ENCODE measurements around the gene KIAA1755.

Gene KIAA1755

DNA sequence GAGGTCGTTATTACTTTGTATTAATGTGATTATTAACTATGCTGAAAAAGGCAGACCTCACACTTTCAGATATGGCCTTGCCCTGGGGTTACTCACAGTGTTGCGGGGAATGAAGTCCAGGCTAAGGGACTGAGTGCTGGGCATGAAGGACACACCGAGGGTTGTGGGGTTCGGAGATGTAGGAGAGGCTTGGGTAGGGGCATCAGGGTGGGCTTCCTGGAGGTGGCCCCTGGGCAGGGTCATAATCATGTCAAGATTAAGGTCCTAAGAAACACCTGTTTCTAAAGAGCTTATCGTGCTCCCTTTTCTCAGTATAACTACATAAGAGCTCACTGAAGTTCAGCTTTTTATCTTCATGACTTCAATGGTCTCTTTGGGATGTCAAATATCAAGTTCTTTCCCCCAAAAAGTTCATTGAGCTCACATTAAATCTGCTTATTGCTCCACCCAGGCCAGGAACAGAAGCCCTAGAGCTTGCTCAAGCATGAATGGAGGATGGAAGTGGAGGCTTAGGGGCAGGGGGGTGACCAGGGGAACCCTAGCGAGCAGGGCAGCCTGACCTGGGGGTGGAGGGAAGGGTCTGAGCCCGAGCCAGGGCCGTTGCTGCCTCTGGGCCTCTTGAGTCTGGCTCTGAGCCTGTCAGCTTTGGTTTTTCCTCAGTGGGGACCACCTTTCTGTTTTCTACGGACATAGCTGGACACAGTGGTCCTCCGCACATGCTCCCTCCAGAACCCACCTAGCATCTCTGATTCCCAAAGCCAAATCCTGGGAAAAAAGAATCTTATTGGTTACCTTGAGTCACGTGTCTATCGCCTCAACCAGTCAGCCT lies 58.2 kb downstream of the KIAA1755 start:
- no peak for FAIRE-seq

DNA sequence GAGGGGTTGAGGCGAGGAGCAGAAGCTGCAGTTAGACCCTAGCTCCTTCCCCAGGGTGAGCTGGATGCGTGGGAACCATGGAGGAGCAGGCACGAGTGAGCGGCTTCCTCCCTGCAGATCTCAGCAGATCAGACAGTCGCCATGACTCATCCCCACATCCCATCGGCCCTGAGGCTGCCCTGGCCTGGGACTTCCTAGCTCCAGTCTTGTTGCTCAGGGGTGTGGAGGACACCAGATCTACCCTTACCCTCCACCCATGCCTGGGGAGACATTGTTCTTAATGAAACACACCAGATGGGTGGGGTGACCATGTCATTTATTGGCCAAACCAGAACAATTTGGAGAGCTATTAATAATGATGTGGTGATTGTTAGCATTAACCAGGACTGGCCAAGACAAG lies 59.2 kb downstream of the KIAA1755 start:
- FAIRE-seq = no peak

DNA sequence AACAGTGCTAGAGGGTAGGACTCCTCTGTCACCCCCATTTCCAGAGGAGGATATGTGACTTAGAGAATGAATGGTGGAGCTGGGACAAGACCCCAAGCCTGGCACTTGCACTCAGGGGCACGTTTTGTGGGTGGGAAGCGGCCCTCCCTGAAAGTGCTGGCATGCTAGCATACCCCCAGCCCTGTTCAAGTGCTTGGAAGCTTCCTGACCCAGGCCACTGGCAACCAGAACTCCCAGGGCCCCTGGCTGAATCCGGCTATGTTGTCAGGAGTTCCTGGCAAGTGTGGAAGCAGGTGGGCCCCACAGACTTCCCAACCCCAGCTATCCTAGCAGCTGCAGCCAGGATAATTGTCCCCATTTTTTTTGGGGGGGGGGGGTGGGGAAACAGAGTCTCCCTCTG lies 59.9 kb downstream of the KIAA1755 start:
- no peak for FAIRE-seq

DNA sequence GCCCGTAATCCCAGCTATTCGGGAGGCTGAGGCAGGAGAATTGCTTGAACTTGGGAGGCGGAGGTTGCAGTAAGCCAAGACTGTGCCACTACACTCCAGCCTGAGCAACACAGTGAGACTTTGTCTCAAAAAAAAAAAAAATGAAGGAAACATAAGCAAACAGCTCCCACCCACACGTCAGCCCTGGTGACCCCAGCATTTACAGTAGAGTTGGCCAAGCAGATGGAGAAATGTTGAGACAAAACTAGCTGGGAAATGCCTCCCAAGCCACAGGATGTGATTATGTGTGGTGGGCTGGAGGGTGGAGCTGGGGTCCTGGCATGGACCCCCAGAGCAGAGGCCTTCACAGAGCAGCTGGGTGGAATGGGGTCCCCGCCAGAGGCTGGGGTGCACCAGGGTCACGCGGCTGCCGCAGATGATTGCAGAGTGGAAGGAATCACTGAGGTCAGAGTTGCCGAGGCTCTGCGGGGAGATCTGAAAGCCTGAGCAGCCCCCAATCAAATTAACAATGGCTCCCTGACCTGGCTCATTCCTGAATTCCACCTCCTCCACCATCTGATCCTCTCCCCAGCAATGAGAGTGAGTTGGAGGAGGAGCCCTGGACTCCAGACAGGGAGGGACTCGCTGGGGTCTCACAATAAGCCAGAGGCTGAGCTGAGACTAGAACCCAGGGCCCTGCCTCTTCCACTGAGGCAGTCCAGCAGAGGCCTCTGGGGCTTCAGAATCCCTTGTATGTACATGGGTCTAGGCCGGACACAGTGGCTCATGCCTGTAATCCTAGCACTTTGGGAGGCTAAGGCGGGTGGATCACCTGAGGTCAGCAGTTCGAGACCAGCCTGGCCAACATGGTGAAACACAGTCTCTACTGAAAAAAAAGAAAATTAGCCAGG lies 60.8 kb downstream of the KIAA1755 start:
- no peak for FAIRE-seq

DNA sequence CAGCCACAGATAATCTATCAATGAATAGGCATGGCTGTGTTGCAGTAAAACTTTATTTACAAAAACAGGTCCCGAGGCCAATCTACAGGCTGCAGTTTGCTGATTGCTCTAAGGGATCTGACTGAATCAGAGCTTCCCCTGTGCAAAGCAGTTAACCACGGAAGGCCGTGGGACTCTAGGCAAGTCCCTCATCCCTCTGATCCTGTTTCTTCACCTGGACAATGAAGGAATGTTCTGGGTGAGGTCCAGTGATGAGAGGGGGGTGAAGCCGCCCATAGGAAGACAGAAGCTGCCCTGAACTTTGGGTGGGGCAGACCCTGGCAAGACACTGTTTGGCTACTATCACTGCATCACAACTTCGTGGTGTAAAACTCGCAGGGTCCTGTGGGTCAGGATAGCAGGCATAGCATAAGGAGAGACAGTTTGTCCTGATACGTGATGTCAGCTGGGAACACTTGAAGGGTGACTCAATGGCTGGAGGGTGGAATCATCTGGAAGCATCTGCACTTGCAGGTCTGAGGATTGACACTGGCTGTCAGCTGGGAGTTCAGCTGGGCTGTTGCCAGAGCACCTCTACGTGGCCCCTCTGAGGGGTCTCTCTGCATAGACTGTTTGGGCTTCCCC lies 62.2 kb downstream of the KIAA1755 start:
- FAIRE-seq = no peak

DNA sequence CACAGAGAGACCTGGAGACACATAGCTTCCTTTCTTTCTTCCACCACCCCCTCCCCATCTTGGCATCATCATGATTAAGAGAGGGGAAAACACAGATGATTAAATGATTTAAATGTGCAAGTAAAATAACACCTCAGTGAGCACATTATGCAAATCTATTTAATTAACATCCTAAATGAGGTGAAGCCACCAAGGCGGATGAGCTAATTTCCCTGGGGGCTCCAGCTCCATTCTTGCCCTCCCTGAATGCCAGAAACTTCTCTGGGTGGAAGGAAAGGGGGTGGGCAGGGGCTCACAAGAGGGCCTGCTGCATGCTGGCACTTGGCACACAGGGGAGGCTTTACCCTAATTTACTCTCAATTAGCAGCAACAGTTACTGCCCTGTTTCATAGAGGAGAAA lies 62.9 kb downstream of the KIAA1755 start:
- no peak for FAIRE-seq

DNA sequence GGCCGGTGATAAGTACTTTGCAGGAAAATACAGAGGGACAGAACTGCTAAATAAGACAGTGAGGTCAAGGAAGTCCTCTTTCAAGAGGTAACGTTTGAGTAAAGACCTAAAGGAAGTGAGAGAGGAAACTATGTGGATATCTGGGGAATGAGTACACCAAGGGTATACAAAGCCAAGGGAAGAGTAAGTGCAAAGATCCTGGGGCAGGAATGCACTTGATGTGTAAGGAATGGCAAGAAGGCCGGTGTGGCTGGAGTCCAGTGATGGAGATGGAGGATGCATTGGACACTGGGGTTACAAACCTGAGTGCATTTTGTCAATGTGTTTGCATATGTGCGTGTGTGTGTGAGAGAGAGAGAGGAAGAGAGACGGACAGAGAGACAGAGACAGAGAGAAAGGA lies 63.3 kb downstream of the KIAA1755 start:
- no peak for FAIRE-seq

DNA sequence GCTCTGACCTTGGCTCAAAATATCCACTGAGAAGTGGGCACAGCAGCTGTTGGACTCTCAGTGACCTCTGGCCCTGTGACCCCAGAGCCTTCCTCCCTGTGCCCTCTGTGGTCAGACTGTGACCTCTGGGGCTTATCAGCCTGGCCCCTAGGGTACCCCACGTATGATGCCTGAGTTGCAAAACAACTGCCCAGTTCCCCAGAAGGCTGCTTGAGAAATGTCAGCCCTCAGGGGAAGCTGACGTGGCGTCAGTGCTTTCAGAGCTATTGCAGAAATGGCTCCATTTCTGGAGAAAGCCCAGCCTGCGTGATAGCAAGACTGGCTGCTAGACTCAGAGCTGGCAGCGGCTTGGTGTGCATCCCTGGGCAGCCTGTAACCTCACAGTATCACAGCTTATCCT lies 63.9 kb downstream of the KIAA1755 start:
- no peak for FAIRE-seq

DNA sequence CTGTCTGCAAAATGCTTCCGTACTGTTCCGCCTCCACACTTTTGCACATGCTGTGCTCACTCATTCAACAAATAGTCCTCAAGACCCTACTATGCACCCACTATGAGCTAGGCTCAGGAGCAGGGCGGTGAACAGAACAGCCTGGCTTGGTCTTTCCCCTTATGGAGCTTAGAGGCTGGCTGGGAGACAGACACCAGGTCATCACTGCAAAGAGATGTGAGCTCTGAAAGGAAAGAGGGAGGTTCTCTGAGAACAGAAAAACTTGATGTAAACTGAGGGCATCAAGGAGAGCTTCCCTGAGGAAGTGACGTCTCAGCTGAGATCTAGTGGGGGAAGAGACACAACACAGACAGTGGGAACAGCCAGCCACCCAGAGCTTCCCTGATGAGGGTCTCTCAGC lies 64.5 kb downstream of the KIAA1755 start:
- FAIRE-seq = no peak

DNA sequence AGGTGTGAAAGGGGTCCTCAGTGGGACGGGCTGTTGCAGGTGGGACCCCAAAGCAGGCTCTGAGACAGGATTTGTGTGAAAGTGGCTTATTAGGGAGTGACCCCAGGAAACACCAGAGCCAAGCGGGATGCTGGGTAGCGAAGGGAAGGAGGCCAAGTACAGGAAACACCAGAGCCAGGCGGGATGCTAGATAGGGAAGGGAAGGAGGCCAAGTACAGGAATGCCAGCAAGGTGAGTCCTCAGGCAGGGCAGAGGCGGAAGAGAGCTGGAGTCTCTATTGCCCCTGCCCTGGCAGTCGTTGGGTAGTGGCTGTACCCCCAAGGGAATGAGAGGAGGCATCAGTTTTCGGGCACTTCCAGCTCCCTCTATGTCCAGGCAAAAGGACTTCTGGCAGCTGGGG lies 65.0 kb downstream of the KIAA1755 start:
- FAIRE-seq = no peak

DNA sequence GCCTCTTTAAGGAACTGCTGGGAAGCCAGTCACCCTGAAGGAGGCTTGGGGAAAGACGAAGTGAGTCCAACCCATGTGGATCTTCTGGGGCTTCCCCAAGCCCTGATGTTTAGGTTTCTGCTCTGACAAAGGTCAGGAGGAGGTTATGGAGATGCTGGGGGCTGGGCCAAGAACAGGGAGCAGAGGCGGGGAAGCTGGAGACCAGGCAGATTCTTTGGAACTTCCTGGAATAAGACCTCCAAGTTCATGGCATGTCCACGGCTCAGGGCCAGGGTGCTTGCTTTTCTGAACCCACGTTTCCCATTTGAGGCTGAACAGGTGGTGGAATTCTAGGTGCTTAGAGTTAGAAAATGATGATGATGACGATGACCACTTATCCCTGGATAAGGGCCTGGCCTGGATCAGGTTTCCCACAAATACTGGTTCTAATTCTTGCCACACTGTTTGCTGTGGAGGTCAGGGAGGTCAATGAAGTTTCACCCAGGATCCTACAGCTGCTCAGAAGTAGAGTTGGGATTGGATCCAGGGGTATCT lies 65.5 kb downstream of the KIAA1755 start:
- no peak for FAIRE-seq

DNA sequence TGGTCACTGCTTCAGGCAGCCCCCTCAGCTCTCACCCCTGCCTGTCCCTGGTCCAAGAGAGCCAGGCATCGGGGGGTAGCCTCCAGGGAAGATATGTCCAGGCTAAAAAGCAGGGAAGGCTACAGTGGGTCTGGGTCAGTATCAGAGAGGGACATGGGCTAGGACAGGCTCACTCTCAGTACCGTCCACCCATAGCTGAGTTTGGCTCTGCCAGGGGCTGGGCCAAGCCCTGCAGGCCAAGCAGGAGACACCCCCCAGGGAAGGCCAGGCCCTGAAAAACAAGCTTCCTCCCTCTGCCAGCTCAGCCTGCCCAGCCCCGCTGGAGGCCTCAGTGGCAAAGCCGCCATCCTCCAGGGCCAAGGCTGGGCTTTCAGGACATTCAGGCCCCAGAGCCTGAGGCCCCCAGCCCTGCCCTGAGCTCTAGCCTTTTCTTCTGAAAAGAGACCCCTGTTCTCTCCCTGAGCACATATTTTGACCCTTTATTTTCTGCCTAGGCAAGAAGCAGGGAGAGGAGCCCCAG lies 66.9 kb downstream of the KIAA1755 start:
- no peak for FAIRE-seq

DNA sequence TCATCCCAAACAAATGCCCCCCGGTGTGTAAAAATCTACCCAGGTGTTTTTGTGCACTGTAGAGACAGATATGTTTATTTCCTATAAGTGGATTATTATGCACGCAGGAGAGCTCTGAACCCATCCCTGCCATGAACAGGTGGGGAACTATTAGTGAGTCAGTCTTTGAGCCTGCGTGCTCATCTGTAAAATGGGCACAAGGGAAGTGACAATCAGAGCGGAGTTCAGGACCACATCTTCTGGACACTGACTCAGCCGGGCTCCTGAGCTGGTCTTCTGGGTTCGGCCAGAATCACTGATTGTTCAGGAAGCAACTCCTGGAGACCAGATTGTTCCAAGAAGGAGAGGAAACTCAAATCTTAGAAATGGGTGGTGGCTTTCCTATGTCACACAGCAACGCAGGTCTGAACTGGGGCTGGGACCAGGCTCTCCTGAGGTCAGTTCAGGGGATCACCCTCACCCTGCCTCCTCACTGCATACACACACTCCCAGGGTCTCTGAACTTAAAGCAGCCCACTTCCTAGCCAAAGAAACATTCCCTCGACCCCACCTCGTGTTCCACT lies 68.1 kb downstream of the KIAA1755 start:
- no peak for FAIRE-seq

DNA sequence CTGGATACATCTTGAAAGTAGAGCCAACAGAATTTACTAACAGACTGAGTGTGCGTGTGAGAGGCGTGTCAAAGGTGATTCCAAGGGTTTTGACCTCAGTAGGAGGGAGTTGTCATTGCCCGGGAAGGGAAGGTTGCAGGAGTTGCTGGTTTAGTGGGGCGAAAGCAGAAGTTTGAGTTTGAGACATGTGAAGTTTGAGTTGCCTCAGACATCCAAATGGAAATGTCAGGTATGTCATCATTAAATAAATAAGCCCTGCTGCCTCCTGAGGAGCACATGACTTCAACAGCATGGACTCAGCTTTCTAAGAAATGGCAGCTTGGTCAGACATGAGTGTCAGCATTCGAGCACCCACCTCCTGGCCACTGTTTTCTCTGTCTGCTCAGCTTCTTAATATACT lies 68.9 kb downstream of the KIAA1755 start:
- no peak for FAIRE-seq

DNA sequence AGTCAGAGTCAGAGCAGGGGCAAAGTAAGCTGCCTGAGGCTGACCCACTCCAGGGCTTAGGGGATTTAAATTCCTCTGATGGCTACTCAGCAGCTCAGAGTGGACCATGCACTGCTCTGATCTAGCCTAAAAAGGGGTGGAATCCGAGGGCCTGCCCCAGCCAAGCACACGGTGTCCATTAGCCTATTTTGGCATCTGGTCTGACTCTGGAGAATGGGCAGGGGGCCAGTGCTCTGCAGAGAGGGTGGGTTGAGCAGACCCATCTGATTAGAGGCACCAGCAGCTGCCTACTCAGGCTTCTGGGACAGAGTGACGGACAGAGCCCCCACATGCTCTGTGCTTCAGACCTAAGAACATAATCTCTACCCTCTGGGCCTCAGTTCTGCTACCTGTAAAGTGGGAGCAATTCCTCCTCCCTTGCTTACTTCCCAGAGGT lies 69.6 kb downstream of the KIAA1755 start:
- FAIRE-seq = no peak

DNA sequence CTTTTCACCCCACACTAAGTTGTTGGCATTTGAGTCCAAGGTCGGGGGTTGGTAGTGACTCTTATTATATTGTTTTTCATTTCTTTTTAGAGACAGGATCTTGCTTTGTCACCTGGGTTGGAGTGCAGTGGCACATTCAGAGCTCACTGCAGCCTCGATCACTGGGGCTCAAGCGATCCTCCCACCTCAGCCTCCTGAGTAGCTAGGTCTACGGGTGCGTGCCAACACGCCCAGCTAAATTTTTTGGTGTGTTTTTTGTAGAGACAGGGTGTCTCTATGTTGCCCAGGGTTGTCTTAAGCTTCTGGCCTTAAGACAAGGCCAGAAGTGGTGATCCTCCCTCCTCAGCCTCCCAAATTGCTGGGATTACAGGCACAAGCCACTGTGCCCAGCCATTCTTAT lies 70.4 kb downstream of the KIAA1755 start:
- no peak for FAIRE-seq

DNA sequence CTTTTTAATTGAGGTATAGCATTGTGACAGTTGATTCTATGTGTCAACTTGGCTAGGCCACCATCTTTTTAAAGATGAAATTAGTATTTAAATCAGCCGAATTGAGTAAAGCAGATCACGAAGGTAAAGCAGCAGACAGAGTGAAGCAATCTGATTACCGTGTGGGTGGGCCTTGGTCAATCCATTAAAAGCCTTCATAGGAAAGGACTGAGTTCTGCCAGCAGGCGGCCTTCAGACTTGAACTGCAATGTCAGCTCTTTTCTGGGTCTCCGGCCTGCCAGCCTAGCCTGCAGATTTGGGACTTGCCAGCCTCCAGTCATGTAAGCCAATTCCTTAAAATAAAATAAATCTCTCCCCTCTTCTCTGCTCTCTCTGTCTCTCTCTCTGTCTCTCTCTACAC lies 73.0 kb downstream of the KIAA1755 start:
- no peak for FAIRE-seq

DNA sequence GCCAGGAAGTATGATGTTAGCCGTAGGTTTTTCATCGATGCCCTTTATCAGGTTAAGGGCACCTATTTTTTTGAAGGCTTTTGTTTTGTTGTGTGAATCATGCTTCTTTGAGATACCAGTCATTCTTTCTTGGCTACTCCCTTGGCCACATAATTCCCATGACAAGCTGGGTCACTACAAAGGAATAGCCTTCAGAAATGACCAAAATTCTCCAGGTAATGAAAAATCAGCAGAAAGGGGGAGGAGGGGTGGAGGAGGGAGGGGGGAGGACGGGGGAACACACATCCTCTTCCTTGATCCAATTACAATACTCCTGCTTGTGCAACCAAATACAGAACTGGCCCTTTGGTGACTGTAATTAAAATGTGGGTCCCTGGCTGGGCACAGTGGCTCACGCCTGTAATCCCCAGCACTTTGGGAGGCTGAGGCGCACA lies 73.7 kb downstream of the KIAA1755 start:
- FAIRE-seq = no peak

DNA sequence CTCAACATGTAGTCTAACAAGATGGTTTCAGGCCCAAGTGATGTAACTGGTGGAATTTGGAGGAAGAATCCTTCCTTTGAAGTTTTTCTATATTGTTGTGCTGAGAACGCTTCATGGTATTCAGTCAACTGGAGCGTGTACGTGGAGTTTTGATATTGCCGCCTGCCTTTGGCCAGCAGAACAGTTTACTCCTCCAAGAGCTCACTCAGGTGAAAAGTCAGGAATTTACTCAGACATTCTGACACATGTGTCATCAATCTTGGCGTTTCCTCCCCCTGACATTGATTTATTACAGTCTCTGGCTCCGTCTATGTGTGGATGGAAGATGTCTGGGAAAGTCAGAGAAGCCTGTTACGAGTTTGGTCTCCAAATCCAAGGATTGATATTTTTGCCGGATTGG lies 76.4 kb downstream of the KIAA1755 start:
- FAIRE-seq = no peak

DNA sequence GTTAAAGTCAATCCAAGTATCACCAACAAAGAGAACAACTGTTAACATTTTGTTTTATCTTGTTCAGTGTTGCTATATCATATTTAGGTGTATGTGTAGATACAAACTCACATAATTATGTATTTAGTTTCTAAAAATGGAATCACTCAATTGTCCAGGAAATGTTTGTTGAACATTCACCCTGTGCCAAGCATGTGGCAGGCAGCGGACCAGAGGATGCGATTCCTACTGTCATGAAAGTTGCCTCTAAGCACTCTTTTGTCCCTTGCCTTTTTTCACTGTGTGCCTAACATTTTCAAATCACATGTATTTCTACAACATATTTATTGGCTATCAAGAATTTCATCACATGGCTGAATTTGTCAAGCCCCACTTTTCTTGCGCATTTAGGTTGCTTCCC lies 78.6 kb downstream of the KIAA1755 start:
- no peak for FAIRE-seq

DNA sequence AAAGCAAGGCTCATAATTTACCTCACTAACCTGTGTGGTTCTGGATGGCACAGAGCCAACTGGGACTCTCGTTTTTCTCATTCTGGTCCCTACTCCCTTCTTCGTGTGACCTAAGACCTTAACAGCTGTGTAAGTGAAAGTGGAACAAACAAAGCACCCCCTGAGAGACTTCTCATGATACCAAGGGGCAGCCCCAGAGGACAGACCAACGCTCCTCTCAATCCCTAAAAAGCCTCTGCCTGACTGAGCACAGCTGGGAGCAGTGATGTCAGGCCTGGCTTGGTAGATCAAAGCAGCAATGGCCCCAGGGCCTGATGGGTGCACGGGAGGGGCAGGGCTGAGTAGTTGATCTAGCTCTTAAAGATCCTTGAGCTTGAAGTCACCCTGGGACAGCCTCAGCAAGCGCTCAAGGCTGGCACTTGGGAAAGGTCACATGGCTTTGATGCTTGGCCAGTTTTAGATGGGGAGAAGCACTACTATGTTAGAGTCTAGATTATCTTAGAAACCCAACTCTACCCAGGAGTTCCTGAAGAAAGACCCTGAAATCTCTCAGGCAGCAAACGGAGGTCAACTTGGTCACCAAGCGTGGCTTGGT lies 79.2 kb downstream of the KIAA1755 start:
- FAIRE-seq = no peak

DNA sequence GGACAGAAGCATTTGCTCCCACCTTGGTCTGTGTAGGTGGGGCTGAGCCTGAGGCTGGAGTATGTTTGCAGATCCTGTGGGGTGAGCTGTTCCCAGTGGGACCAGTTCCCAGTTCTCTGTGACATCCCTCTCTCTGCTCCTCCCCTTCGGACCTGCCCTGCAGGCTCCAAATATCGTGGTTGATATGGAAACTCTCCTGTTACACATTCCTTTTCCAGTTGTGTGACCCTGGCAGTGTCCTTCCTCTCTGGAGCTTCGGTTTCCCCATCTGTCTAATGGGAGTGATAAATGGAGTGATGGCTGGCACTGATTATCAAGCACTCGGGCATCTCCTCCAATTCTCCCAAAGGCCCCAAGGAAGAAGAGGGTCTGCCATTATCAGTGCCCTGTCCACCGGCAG lies 79.8 kb downstream of the KIAA1755 start:
- no peak for FAIRE-seq
